HEK293T (cell line): ENCODE measurements around the gene CX3CL1.
A peak's percentile ranks its signal among the peaks of the same experiment; 100 is the strongest.

Experiments used
- CTCF ChIA-PET: fragments of 350-600 bp; formaldehyde crosslinking; extraction: SDS; loops from one replicate; lab custom pipeline; 2021; ENCODE audit warnings: antibody characterized with exemption, inconsistent platforms; lab: Yijun Ruan, JAX
- POLR2A ChIA-PET: fragments of 350-600 bp; formaldehyde crosslinking; extraction: SDS; loops from one replicate; lab custom pipeline; 2020; ENCODE audit warnings: antibody characterized with exemption, inconsistent platforms; lab: Yijun Ruan, JAX
- DNase-seq: peaks from one replicate; pipeline ENCODE4 v3.0.0; 2012; ENCODE audit warnings: mixed read lengths; ENCODE audit errors: extremely low spot score
- ARNT ChIP-seq: fragments of 450-650 bp; IDR thresholded peaks from 2 replicates; pipeline ENCODE4 v1.6.1; 2017; ENCODE audit warnings: mild to moderate bottlenecking
- BHLHE40 ChIP-seq: fragments of 450-650 bp; IDR thresholded peaks from 2 replicates; pipeline ENCODE4 v1.6.1; 2016; ENCODE audit warnings: mild to moderate bottlenecking, moderate library complexity, borderline replicate concordance
- CTBP1 ChIP-seq: fragments of 450-650 bp; IDR thresholded peaks from 2 replicates; pipeline ENCODE4 v1.6.1; 2016; ENCODE audit warnings: borderline replicate concordance
- ELF4 ChIP-seq: fragments of 450-650 bp; IDR thresholded peaks from 2 replicates; pipeline ENCODE4 v1.6.1; 2017; ENCODE audit warnings: antibody characterized with exemption
- FOXA1 ChIP-seq: fragments of 450-650 bp; IDR thresholded peaks from 2 replicates; pipeline ENCODE4 v1.6.1; 2016; ENCODE audit warnings: mild to moderate bottlenecking
- FOXK2 ChIP-seq: fragments of 450-650 bp; IDR thresholded peaks from 2 replicates; pipeline ENCODE4 v1.6.1; 2016; ENCODE audit warnings: mild to moderate bottlenecking
- FOXM1 ChIP-seq: fragments of 450-650 bp; IDR thresholded peaks from 2 replicates; pipeline ENCODE4 v1.6.1; 2017; ENCODE audit warnings: mild to moderate bottlenecking, borderline replicate concordance
- HDGF ChIP-seq: fragments of 450-650 bp; IDR thresholded peaks from 2 replicates; pipeline ENCODE4 v1.6.1; 2017; ENCODE audit warnings: antibody characterized with exemption, borderline replicate concordance
- L3MBTL2 ChIP-seq: fragments of 450-650 bp; conservative IDR thresholded peaks from 2 replicates; pipeline ENCODE4 v1.6.1; 2016; ENCODE audit warnings: mild to moderate bottlenecking
- LEF1 ChIP-seq: fragments of 450-650 bp; IDR thresholded peaks from 2 replicates; pipeline ENCODE4 v1.6.1; 2017; ENCODE audit warnings: mild to moderate bottlenecking, borderline replicate concordance
- NFRKB ChIP-seq: fragments of 450-650 bp; IDR thresholded peaks from 2 replicates; pipeline ENCODE4 v1.6.1; 2016; ENCODE audit warnings: mild to moderate bottlenecking, moderate library complexity
- SP1 ChIP-seq: fragments of 450-650 bp; IDR thresholded peaks from 2 replicates; pipeline ENCODE4 v1.6.1; 2017
- SUZ12 ChIP-seq: fragments of 450-650 bp; IDR thresholded peaks from 2 replicates; pipeline ENCODE4 v1.6.1; 2016; ENCODE audit warnings: mild to moderate bottlenecking
- TARDBP ChIP-seq: fragments of 450-650 bp; IDR thresholded peaks from 2 replicates; pipeline ENCODE4 v1.6.1; 2016
- ZNF384 ChIP-seq: fragments of 450-650 bp; IDR thresholded peaks from 2 replicates; pipeline ENCODE4 v1.6.1; 2016
- TF ChIP-seq, protein P1 (sequence below): fragments of 450-650 bp; IDR thresholded peaks from 2 replicates; pipeline ENCODE4 v1.6.1; 2016

The CX3CL1 gene

DNA sequence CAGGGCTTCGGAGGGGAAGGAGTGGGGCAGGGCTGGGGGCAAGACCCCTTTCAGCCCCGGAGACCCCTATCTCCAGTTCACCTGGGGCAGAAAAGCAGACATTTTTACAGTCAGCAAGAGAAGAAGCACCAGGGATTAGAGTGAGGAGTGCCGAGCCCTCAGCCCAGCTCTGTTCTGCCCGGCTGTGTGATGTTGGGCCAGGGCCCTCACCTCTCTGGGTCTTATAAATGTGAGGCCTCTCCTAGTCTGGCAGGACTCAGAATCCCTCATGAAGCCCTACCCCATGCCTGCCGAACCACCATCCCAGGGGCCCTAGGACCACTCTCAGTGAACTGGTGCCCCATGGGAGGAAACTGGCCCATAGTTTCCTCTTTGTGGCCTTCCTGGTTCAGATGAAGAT lies 12.8 kb downstream of the CX3CL1 start:
- ChIA-PET POLR2A (interaction anchor here (1.2 kb wide), 1 partner anchor 32 kb away, joined by 3 read pairs; no protein-coding TSS in a partner anchor), CTCF (interaction anchor here (1.5 kb wide), 1 partner anchor 32 kb away, joined by 6 read pairs; no protein-coding TSS in a partner anchor)
- TF ChIP-seq BHLHE40 (no peak), SP1 (no peak), SUZ12 (no peak), L3MBTL2 (no peak)
- TF ChIP-seq, protein P1, sequence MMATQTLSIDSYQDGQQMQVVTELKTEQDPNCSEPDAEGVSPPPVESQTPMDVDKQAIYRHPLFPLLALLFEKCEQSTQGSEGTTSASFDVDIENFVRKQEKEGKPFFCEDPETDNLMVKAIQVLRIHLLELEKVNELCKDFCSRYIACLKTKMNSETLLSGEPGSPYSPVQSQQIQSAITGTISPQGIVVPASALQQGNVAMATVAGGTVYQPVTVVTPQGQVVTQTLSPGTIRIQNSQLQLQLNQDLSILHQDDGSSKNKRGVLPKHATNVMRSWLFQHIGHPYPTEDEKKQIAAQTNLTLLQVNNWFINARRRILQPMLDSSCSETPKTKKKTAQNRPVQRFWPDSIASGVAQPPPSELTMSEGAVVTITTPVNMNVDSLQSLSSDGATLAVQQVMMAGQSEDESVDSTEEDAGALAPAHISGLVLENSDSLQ, result no peak
- DNase-seq, result no peak

DNA sequence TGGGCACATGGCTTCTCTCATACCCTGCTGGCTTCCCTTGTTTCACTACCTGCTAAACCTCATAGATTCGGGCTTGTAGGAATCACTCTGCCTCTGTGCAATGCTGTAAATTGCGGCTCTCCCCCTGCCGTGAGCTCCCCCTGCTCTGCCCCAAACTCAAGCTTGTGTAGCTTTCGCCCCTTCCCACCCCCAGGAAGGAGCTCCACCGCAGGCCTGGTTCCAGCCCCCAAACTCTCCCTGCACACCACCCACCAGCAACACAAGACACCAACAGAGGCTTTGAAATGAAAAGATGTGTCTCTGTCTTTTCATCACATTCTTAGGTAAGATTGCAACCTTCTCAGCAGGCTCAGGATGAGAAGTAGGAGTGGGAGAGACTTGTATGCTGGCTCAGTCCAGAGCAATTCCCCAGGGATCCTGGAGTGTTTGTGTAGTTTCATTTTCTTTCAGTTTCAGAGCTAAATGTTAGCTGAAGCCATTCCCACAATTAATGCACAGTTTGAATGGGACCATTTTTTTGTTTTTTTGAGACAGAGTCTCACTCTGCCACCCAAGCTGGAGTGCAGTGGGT lies 14.2 kb downstream of the CX3CL1 start:
- POLR2A ChIA-PET, result no interaction called here
- TF ChIP-seq SUZ12 (no peak), L3MBTL2 (no peak)
- DNase-seq, result no peak
- CTCF ChIA-PET, result interaction anchor here (0.5 to 1.5 kb wide), 4 partner anchors 30 to 137 kb away, joined by 3 to 6 read pairs (median 4); no protein-coding TSS in a partner anchor

DNA sequence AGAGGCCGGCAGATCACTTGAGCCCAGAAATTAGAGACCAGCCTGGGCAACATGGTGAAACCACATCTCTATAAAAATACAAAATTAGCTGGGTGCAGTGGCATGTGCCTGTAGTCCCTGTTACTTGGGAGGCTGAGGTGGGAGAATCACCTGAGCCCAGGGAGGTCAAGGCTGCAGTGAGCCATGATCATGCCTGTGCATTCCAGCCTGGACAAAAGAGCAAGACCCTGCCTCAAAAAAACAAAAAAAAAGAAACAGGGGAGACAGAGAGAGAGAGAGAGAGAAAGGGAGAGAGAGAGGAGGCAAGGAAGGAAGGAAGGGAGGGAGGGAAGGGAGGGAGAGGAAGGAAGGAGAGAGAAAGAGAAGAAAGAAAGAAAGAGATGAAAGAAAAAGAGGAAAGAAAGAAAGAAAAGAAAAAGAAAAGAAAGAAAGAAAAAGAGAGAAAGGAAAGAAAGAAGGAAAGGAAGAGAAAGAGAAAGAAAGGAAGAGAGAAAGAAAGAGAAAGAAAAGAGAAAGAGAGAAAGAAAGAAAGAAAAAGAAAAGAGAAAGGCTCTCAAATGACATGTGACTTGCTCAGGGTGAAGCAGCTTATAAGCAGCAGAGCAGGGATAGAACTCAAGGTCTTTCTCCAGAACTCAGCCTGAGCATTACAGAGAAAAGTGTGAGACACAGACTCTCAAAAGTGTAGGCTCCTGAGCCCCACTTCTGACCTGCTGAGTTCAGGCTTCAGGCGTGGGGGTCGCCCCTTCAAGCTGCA lies 15.5 kb downstream of the CX3CL1 start:
- ChIA-PET CTCF (interaction anchor here (0.9 kb wide), 1 partner anchor 17 kb away, joined by 3 read pairs; no protein-coding TSS in a partner anchor), POLR2A (no interaction called here)
- DNase-seq, result no peak
- TF ChIP-seq ARNT (no peak), ZNF384 (no peak), HDGF (no peak), BHLHE40 (no peak), TARDBP (no peak), ELF4 (no peak), SUZ12 (no peak), CTBP1 (no peak), FOXM1 (no peak), SP1 (no peak), L3MBTL2 (no peak), NFRKB (no peak), FOXA1 (no peak), LEF1 (no peak), FOXK2 (no peak)
- TF ChIP-seq, protein P1, result no peak

DNA sequence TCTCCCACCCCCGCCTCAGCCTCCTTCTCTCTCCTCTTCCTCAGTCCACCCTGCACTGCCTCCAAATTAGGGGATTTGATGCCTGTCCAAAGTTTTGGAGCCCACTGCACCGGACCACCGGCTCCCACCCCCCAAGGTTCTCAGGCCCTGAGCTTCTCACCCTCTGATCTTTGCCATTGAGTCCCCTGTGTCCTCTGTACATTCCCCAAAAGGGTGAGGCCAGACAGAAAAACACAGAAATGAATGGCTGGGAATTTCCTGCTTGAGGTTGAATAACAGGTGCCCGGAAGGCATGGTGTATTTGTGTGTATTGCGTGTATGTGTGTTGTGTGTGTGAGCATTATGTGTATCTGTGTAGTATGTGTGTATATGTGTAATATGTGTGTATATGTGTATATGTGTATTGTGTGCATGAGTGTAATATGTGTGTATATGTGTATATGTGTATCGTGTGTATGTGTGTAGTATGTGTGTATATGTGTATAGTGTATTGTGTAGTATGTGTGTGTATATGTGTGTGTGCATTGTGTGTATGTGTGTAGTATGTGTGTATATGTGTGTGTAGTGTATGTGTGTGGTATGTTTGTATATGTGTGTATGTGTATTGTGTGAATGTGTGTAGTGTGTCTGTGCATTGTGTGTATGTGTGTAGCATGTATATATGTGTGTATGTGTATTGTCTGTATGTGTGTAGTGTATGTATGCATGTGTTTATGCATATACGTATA lies 16.2 kb downstream of the CX3CL1 start:
- DNase-seq, result no peak
- TF ChIP-seq LEF1 (no peak), ARNT (no peak), FOXK2 (no peak), NFRKB (no peak), ELF4 (peak; percentile 37; the same call in 1 of the 2 replicates), L3MBTL2 (0 out of 2 replicates have a peak, but pooled peaks have one; percentile 14)
- CTCF ChIA-PET, result interaction anchor here (0.9 kb wide), 1 partner anchor 17 kb away, joined by 3 read pairs; no protein-coding TSS in a partner anchor
- POLR2A ChIA-PET, result no interaction called here

DNA sequence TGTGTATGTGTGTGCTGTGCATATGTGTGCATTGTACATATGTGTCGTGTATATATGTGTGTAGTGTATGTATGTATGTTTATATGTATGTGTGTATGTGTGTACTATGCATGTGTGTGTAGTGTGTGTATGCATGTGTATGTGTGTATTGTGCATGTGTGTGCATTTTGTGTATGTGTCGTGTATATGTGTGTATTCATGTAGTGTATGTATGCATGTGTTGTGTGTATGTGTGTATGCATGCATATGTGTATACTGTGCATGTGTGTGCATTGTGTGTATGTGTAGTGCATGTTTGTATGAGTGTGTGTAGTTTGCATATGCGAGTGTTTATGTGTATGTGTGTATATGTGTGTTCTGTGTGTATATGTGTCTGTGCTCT lies 16.8 kb downstream of the CX3CL1 start:
- TF ChIP-seq LEF1 (no peak), HDGF (no peak), FOXM1 (no peak), BHLHE40 (no peak), ZNF384 (no peak), NFRKB (no peak), ARNT (no peak), TARDBP (no peak), SP1 (no peak), CTBP1 (no peak), FOXK2 (no peak)
- TF ChIP-seq, protein P1, result no peak
- ChIA-PET CTCF (no interaction called here), POLR2A (no interaction called here)
- no peak for DNase-seq

DNA sequence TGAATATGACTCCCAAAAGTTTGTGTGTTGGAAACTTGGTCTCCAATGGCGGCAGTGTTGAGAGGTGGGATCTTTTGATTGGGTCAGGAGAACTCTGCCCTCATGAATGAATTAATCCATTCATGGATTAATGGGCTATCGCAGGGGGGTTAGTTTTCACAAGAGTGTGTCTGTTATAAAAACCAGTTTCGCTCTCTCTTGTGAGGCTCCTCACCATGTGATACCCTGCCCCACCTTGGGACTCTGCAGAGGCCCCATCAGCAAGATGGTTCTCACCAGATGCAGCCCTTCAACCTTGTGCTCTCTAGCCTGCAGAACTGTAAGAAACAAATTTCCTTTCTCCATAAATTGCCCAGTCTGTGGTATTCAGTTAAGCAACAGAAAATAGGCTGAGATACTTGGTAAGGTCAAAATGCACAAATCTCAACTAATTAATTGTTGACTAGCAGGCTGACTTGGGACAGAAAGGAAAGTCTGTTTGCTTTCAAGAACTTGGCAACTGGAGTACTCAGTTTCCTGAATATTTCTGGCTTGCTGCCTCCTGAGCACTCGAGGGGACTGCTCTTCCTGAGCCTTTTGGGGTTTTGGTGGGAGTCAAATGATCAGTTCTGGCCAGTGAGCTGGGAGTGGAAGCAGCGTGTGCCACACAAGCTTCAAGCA lies 18.5 kb downstream of the CX3CL1 start:
- ChIA-PET POLR2A (no interaction called here), CTCF (interaction anchor here (1.5 kb wide), 1 partner anchor 13 kb away, joined by 3 read pairs; no protein-coding TSS in a partner anchor)
- no peak for TF ChIP-seq L3MBTL2
- TF ChIP-seq LEF1, result no peak
- TF ChIP-seq FOXM1, result no peak
- no peak for TF ChIP-seq FOXK2
- no peak for TF ChIP-seq ZNF384
- TF ChIP-seq CTBP1, result no peak
- TF ChIP-seq, protein P1, result no peak
- no peak for TF ChIP-seq NFRKB
- TF ChIP-seq HDGF, result no peak
- no peak for TF ChIP-seq FOXA1
- TF ChIP-seq TARDBP, result no peak
- TF ChIP-seq SUZ12, result no peak
- TF ChIP-seq ELF4, result no peak
- TF ChIP-seq ARNT, result no peak
- no peak for TF ChIP-seq BHLHE40
- no peak for TF ChIP-seq SP1
- no peak for DNase-seq
